HG03442 (cell line): ENCODE results near the gene HSPA4.
"Not testable (repeated sequence)": the region's sequence is repeated elsewhere in the genome, so short reads cannot be mapped to it uniquely, and the experiment has no call there.

ENCODE experiments used
- ATAC-seq: cut with Tn5 transposase; IDR thresholded peaks from one replicate; pipeline ENCODE4 v1.9.1; 2021; ENCODE audit warnings: mild to moderate bottlenecking, moderate library complexity; ENCODE audit not compliant: unreplicated experiment

HSPA4 gene

GRCh38 chr5:133121611-133122150 lies 69.9 kb downstream of the HSPA4 start:
- no peak for ATAC-seq

GRCh38 chr5:133122711-133123110 lies 70.9 kb downstream of the HSPA4 start:
- no peak for ATAC-seq

GRCh38 chr5:133123297-133123696 lies 71.5 kb downstream of the HSPA4 start:
- ATAC-seq, result no peak

GRCh38 chr5:133124891-133125290 lies 73.1 kb downstream of the HSPA4 start:
- ATAC-seq, result no peak

GRCh38 chr5:133128066-133128465 lies 76.3 kb downstream of the HSPA4 start:
- no peak for ATAC-seq

GRCh38 chr5:133129289-133129688 lies 77.5 kb downstream of the HSPA4 start:
- ATAC-seq, result no peak

- no peak for ATAC-seq
These were observed 78.1 kb downstream of the HSPA4 start for GRCh38 chr5:133129950-133130349.

GRCh38 chr5:133130387-133131118 lies 78.7 kb downstream of the HSPA4 start:
- ATAC-seq, result no peak

GRCh38 chr5:133132717-133133116 lies 80.9 kb downstream of the HSPA4 start:
- ATAC-seq, result no peak

GRCh38 chr5:133133241-133133640 lies 81.4 kb downstream of the HSPA4 start:
- ATAC-seq, result not testable (repeated sequence)

- ATAC-seq, result not testable (repeated sequence)
These were observed 85.1 kb downstream of the HSPA4 start for GRCh38 chr5:133136890-133137289.

- no peak for ATAC-seq
These were observed 88.5 kb downstream of the HSPA4 start for GRCh38 chr5:133140311-133140710.

GRCh38 chr5:133141746-133142145 lies 89.9 kb downstream of the HSPA4 start:
- no peak for ATAC-seq

- ATAC-seq, result no peak
These were observed 91.0 kb downstream of the HSPA4 start for GRCh38 chr5:133142782-133143181.

- no peak for ATAC-seq
These were observed 92.6 kb downstream of the HSPA4 start for GRCh38 chr5:133144245-133144981.

- ATAC-seq, result no peak
These were observed 93.8 kb downstream of the HSPA4 start for GRCh38 chr5:133145436-133146170.

- ATAC-seq, result no peak
These were observed 95.6 kb downstream of the HSPA4 start for GRCh38 chr5:133147411-133147810.

- no peak for ATAC-seq
These were observed 96.2 kb downstream of the HSPA4 start for GRCh38 chr5:133147815-133148567.

- no peak for ATAC-seq
These were observed 97.5 kb downstream of the HSPA4 start for GRCh38 chr5:133149345-133149744.

- ATAC-seq, result no peak
These were observed 99.2 kb downstream of the HSPA4 start for GRCh38 chr5:133150909-133151544.
